K562 (cell line): ENCODE results near the gene ZMPSTE24. TPM values are rescaled to one million over a fixed set of nuclear protein-coding genes. Genes with fewer than 3 reads are reported as not detected.

Source experiments
- CREB3 ChIP-seq: fragments of 450-650 bp; conservative IDR thresholded peaks from 2 replicates; pipeline ENCODE4 v1.6.1; 2016; ENCODE audit warnings: missing genetic modification characterization, low read depth, mild to moderate bottlenecking, missing compliant biosample characterization, moderate library complexity
- REST ChIP-seq, 2 experiments: fragments of 450-650 bp; formaldehyde crosslinking in 1 of 2; IDR thresholded peaks; 2 replicates each; pipeline versions ENCODE4 v1.4.0 to v1.6.1; 2014 to 2020; ENCODE audit warnings: mild to moderate bottlenecking in 2 of 2, borderline replicate concordance in 1 of 2, low read depth in 1 of 2
- ZBTB9 ChIP-seq: fragments of 450-650 bp; formaldehyde crosslinking; IDR thresholded peaks from 2 replicates; pipeline ENCODE4 v1.4.0; 2020; ENCODE audit warnings: mild to moderate bottlenecking, moderate library complexity
- polyA plus RNA-seq, 8 experiments: library from polyadenylated mRNA; depleted of rRNA in 4 of 8; stranded (reverse) in 5 of 8; unstranded in 3 of 8; fragments of >200 nt; fragmentation: Nextera tagmentation in 2 of 8; fragmentation: Illumina TruSeq in 1 of 8; extraction: Ambion mirVana in 2 of 8; extraction: Trizol in 1 of 8; gene quantifications; 2 replicates each; pipeline versions ENCODE4 v1.2.1 to v1.2.3, GENCODE V29; 2011 to 2014; ENCODE audit warnings: inconsistent platforms in 1 of 8, missing spikeins in 1 of 8
- total RNA-seq, 7 experiments: library from RNA; depleted of rRNA in 6 of 7; stranded (reverse); fragments of >200 nt in 6 of 7; fragmentation: Illumina TruSeq in 2 of 7; extraction: Trizol in 2 of 7; gene quantifications; 2 replicates each; pipeline versions ENCODE4 v1.2.1 to v1.2.3, GENCODE V29; 2011 to 2021; ENCODE audit warnings: low replicate concordance in 1 of 7

Gene ZMPSTE24
- total and polyA plus RNA-seq, 9 of the 15 experiments (the other 6 are each of a cell fraction or from before 2014, with no cell fraction given): 30.7 to 75.9 (median 64.3) TPM

- TF ChIP-seq ZBTB9 (CRISPR knock-in tag) (no peak), CREB3 (no peak), REST (IDR thresholded peaks at IDR 0.05; ENCODE audit: borderline replicate concordance) (no peak), REST (CRISPR knock-in tag; IDR thresholded peaks at IDR 0.05; ENCODE audit: low read depth) (no peak)
- TF ChIP-seq, all 486 proteins: peak for 0
Observed at GRCh38 chr1:40308036-40308727, 50.1 kb downstream of the ZMPSTE24 start (continued).
